SKM-1 (cell line): Measurements from ENCODE around the gene ZKSCAN2.

ENCODE experiments used
- DNase-seq: peaks from one replicate; lab custom pipeline; 2025; ENCODE audit not compliant: unreplicated experiment; lab: John Stamatoyannopoulos, UW

Gene ZKSCAN2

GRCh38 chr16:25257470-25257955 is at the start of gene ZKSCAN2:
TSS of gene ZKSCAN2 (minus strand) at chr16:25257845. CDS start at chr16:25257127, 718 bp downstream.
- DNase-seq, result peak; percentile 73

GRCh38 chr16:25299792-25300590 is 42.3 kb upstream of the ZKSCAN2 start:
- DNase-seq, result no peak

- DNase-seq, result no peak
Measured at GRCh38 chr16:25298165-25298872, 40.7 kb upstream of the ZKSCAN2 start.

GRCh38 chr16:25297151-25297787 is 39.6 kb upstream of the ZKSCAN2 start:
- DNase-seq, result no peak

- no peak for DNase-seq
Measured at GRCh38 chr16:25291580-25291979, 33.9 kb upstream of the ZKSCAN2 start.

- DNase-seq, result no peak
Measured at GRCh38 chr16:25289466-25289865, 31.8 kb upstream of the ZKSCAN2 start.

- DNase-seq, result no peak
Measured at GRCh38 chr16:25279491-25279890, 21.8 kb upstream of the ZKSCAN2 start.

- DNase-seq, result no peak
Measured at GRCh38 chr16:25271421-25271820, 13.8 kb upstream of the ZKSCAN2 start.

- no peak for DNase-seq
Measured at GRCh38 chr16:25270577-25270976, 12.9 kb upstream of the ZKSCAN2 start.

GRCh38 chr16:25269879-25270278 is 12.2 kb upstream of the ZKSCAN2 start:
- no peak for DNase-seq

GRCh38 chr16:25265968-25266367 is 8.3 kb upstream of the ZKSCAN2 start:
- no peak for DNase-seq

GRCh38 chr16:25264597-25264996 is 7.0 kb upstream of the ZKSCAN2 start:
- DNase-seq, result no peak

GRCh38 chr16:25260416-25260815 is 2.8 kb upstream of the ZKSCAN2 start:
- no peak for DNase-seq

- DNase-seq, result no peak
Measured at GRCh38 chr16:25258861-25259179, 1.2 kb upstream of the ZKSCAN2 start.

- DNase-seq, result peak; percentile 73
Measured at GRCh38 chr16:25257956-25258860, 563 bp upstream of the ZKSCAN2 start.

GRCh38 chr16:25256695-25257469 is 763 bp downstream of the ZKSCAN2 start:
- no peak for DNase-seq

- DNase-seq, result no peak
Measured at GRCh38 chr16:25253322-25253721, 4.3 kb downstream of the ZKSCAN2 start.

GRCh38 chr16:25250467-25250866 is 7.2 kb downstream of the ZKSCAN2 start:
- no peak for DNase-seq

- no peak for DNase-seq
Measured at GRCh38 chr16:25235991-25236390, 21.7 kb downstream of the ZKSCAN2 start.

GRCh38 chr16:25228372-25228771 is 29.3 kb downstream of the ZKSCAN2 start:
- no peak for DNase-seq
